Right cardiac atrium (tissue), 5 donors: ENCODE results near the gene GPX2. TPM values are rescaled to one million over a fixed set of nuclear protein-coding genes. Genes with fewer than 3 reads are reported as not detected.
A peak's percentile ranks its signal among the peaks of the same experiment; 100 is the strongest.

Experiments
- ATAC-seq, 2 donors: fragments of 200-7000 bp; cut with Tn5 transposase; one replicate each; pipeline versions ENCODE4 v1.8.0 to v1.9.1; 2020; ENCODE audit warnings: moderate library complexity in 2 of 2, mild to moderate bottlenecking in 1 of 2
- DNase-seq, 3 donors: peaks; one replicate each; pipeline ENCODE4 v3.0.0-alpha.2; 2020
- H3K27ac ChIP-seq: one replicate; pipeline ENCODE4 v1.5.1; 2013; ENCODE audit warnings: mild to moderate bottlenecking, low read length, control low read depth, moderate library complexity
- H3K27me3 ChIP-seq: one replicate; pipeline ENCODE4 v1.6.1; 2013; ENCODE audit not compliant: control insufficient read depth, insufficient read depth
- H3K4me1 ChIP-seq: one replicate; pipeline ENCODE4 v1.6.1; 2013; ENCODE audit warnings: low read length; ENCODE audit not compliant: control insufficient read depth, insufficient read depth
- H3K4me3 ChIP-seq: one replicate; pipeline ENCODE4 v1.5.1; 2013; ENCODE audit warnings: low read length, control low read depth
- H3K9me3 ChIP-seq: one replicate; pipeline ENCODE4 v1.6.1; 2013; ENCODE audit warnings: low read length; ENCODE audit not compliant: control insufficient read depth
- WGBS: extraction: QIAGEN DNeasy Blood & Tissue Kit; methylation state at CpG from one replicate; pipeline ENCODE4 v1.1.7; 2013; 5-methylcytosine and 5-hydroxymethylcytosine counted together
- intact Hi-C, 4 donors: fragments of 100-400 bp; cut with DNase I; formaldehyde crosslinking; loops; one replicate each; pipeline versions ENCODE4 v1.11.0 to v1.14.0; 2022 to 2023
- polyA plus RNA-seq: library from polyadenylated mRNA; stranded (reverse); fragments of 200-250 nt; gene quantifications from one replicate; pipeline ENCODE4 v1.2.3, GENCODE V29; 2013
- total RNA-seq, 4 donors: library from RNA; stranded (reverse); fragmentation: NEBNext Ultra II Directional; extraction: Animal tissue kit (Norgen Biotek cat#: 25700); gene quantifications; one replicate each; pipeline ENCODE4 v1.2.1, GENCODE V29; 2021
- donor health status: healthy with polysubstance abuse.
- donor health status: DM: no; HTN: yes; CAD: no.
- donor health status: DM: no; HTN: no; CAD: no.
- donor health status: DM: no; HTN: yes; CAD: no; lungs with severe emphysema.
- donor health status: DM: yes; HTN: yes; CAD: no.

Gene GPX2
- total and polyA plus RNA-seq, 5 donors, result 0.23 TPM; not detected in 4

- WGBS, result 25% methylated on average over 3 of the region's 3 CpGs
- H3K9me3 ChIP-seq, result no peaks in the 10 kb centered on the region
- H3K27ac ChIP-seq, result no peak overlapping the region
- no peaks in the 10 kb centered on the region for H3K27me3 ChIP-seq
- DNase-seq (no peak), ATAC-seq (no peak)
- no peak overlapping the region for H3K4me3 ChIP-seq
- intact Hi-C loops, result no loop called here
- peaks cover 3% of the 10 kb centered on the region for H3K4me1 ChIP-seq
Observed at GRCh38 chr14:64910847-64911495, 31.6 kb downstream of the GPX2 start.

- DNase-seq, result no peak
- 61% methylated on average over 6 of the region's 6 CpGs for WGBS
- intact Hi-C loops, result no loop called here
Observed at GRCh38 chr14:64906022-64906421, 36.5 kb downstream of the GPX2 start.

GRCh38 chr14:64899958-64900357, 42.6 kb downstream of the GPX2 start:
- no peak overlapping the region for H3K27ac ChIP-seq
- ATAC-seq (no peak), DNase-seq (no peak)
- no peaks in the 10 kb centered on the region for H3K4me1 ChIP-seq
- intact Hi-C loops, result loop anchor here in 1 of 4 donors (10.0 kb wide), 1 partner anchor 235 kb away; no protein-coding TSS in a partner anchor
- H3K9me3 ChIP-seq, result no peaks in the 10 kb centered on the region
- H3K4me3 ChIP-seq, result no peak overlapping the region
- H3K27me3 ChIP-seq, result no peaks in the 10 kb centered on the region
- 69% methylated on average over 1 of the region's 1 CpG for WGBS

More at GRCh38 chr14:64906022-64906421, 36.5 kb downstream of the GPX2 start:
- ATAC-seq, result no peak
- no peaks in the 10 kb centered on the region for H3K4me1 ChIP-seq
- no peak overlapping the region for H3K27ac ChIP-seq
- no peak overlapping the region for H3K4me3 ChIP-seq
- no peaks in the 10 kb centered on the region for H3K27me3 ChIP-seq
- no peaks in the 10 kb centered on the region for H3K9me3 ChIP-seq

GRCh38 chr14:64891839-64892375, 50.6 kb downstream of the GPX2 start:
- Histone ChIP-seq H3K4me1 (no peaks in the 10 kb centered on the region), H3K27ac (no peak overlapping the region), H3K9me3 (no peaks in the 10 kb centered on the region), H3K27me3 (no peaks in the 10 kb centered on the region), H3K4me3 (no peak overlapping the region)
- ATAC-seq, result peak; percentile 41 to 71
- WGBS, result 46% methylated on average over 2 of the region's 2 CpGs
- intact Hi-C loops, result loop anchor here in 2 of 4 donors (5.0 to 10.0 kb wide), 2 partner anchors 70 to 227 kb away; no protein-coding TSS in a partner anchor
- DNase-seq, result no peak

- intact Hi-C loops, result loop anchor here in 2 of 4 donors (5.0 to 10.0 kb wide), 2 partner anchors 69 to 227 kb away; no protein-coding TSS in a partner anchor
- DNase-seq (no peak), ATAC-seq (no peak)
- H3K27me3 ChIP-seq, result no peaks in the 10 kb centered on the region
- H3K9me3 ChIP-seq, result no peaks in the 10 kb centered on the region
- no peak overlapping the region for H3K27ac ChIP-seq
- no peaks in the 10 kb centered on the region for H3K4me1 ChIP-seq
- 90% methylated on average over 4 of the region's 4 CpGs for WGBS
- H3K4me3 ChIP-seq, result no peak overlapping the region
Observed at GRCh38 chr14:64891173-64891838, 51.2 kb downstream of the GPX2 start.

- intact Hi-C loops, result loop anchor here in 2 of 4 donors (5.0 kb wide), 2 partner anchors 62 to 67 kb away; no protein-coding TSS in a partner anchor
- H3K27me3 ChIP-seq, result no peaks in the 10 kb centered on the region
- H3K9me3 ChIP-seq, result no peaks in the 10 kb centered on the region
- H3K27ac ChIP-seq, result no peak overlapping the region
- no peak overlapping the region for H3K4me3 ChIP-seq
- no peaks in the 10 kb centered on the region for H3K4me1 ChIP-seq
- ATAC-seq, result no peak
- WGBS, result 87% methylated on average over 6 of the region's 6 CpGs
- DNase-seq, result no peak
Observed at GRCh38 chr14:64889352-64889751, 53.2 kb downstream of the GPX2 start.

Other genes with a start within 250 kb of the GPX2 start
- 10 to 100 TPM; 35.7 to 58.7 (median 50.6) TPM for gene PLEKHG3, start 238.3 kb downstream of the GPX2 start, total RNA-seq
- gene PLEKHG3, start 238.3 kb downstream of the GPX2 start, polyA plus RNA-seq, result 12.6 TPM
- 10 to 100 TPM; 79.4 to 96.5 (median 83.4) TPM for gene SPTB, start 62.8 kb downstream of the GPX2 start, total RNA-seq
- gene SPTB, start 62.8 kb downstream of the GPX2 start, polyA plus RNA-seq, result 68.4 TPM
- 100 to 1,000 TPM in 1 of 4 donors, 10 to 100 TPM in 3; 78.6 to 114 (median 92.7) TPM for gene CHURC1, start 28.3 kb downstream of the GPX2 start, total RNA-seq
- gene CHURC1, start 28.3 kb downstream of the GPX2 start, polyA plus RNA-seq, result 55.5 TPM
- gene RAB15, start 29.6 kb upstream of the GPX2 start, total RNA-seq, result 10 to 100 TPM; 12.7 to 48.1 (median 16.9) TPM
- 29.5 TPM for gene RAB15, start 29.6 kb upstream of the GPX2 start, polyA plus RNA-seq
- gene FNTB, start 44.1 kb upstream of the GPX2 start, total RNA-seq, result 10 to 100 TPM; 10.6 to 20.7 (median 15.3) TPM
- 14.9 TPM for gene FNTB, start 44.1 kb upstream of the GPX2 start, polyA plus RNA-seq
- gene MAX, start 159.8 kb upstream of the GPX2 start, total RNA-seq, result 100 to 1,000 TPM in 3 of 4 donors, 10 to 100 TPM in 1; 93.6 to 117 (median 115) TPM
- 56.3 TPM for gene MAX, start 159.8 kb upstream of the GPX2 start, polyA plus RNA-seq